Liver (tissue), 9 donors: ENCODE data around the gene SLX4IP. TPM values are rescaled to one million over a fixed set of nuclear protein-coding genes. Genes with fewer than 3 reads are reported as not detected.

Experiments used
- DNase-seq: peaks from one replicate; pipeline ENCODE4 v3.0.0-alpha.2; 2017; ENCODE audit warnings: low spot score
- H3K27ac ChIP-seq, 2 donors: one replicate each; pipeline ENCODE4 v1.7.0; 2013; ENCODE audit warnings: inconsistent platforms in 2 of 2, low read length in 2 of 2, control low read depth in 1 of 2, low read depth in 1 of 2, mild to moderate bottlenecking in 1 of 2
- H3K27me3 ChIP-seq, 4 donors: one replicate each; pipeline versions ENCODE4 v1.6.1 to v1.7.0; 2013; ENCODE audit warnings: low read length in 3 of 4, inconsistent platforms in 1 of 4, mild to moderate bottlenecking in 1 of 4, moderate library complexity in 1 of 4; ENCODE audit not compliant: control insufficient read depth in 4 of 4, insufficient read depth in 4 of 4
- H3K36me3 ChIP-seq, 4 donors: one replicate each; pipeline versions ENCODE4 v1.6.1 to v1.7.0; 2013; ENCODE audit warnings: low read length in 3 of 4, mild to moderate bottlenecking in 3 of 4, low read depth in 1 of 4, moderate library complexity in 1 of 4; ENCODE audit not compliant: control insufficient read depth in 4 of 4, insufficient read depth in 3 of 4
- H3K4me1 ChIP-seq, 4 donors: one replicate each; pipeline versions ENCODE4 v1.6.1 to v1.7.0; 2013; ENCODE audit warnings: low read length in 3 of 4, mild to moderate bottlenecking in 3 of 4, moderate library complexity in 1 of 4; ENCODE audit not compliant: control insufficient read depth in 4 of 4, insufficient read depth in 4 of 4
- H3K4me3 ChIP-seq, 3 donors: one replicate each; pipeline versions ENCODE4 v1.6.1 to v1.7.0; 2013; ENCODE audit warnings: low read length in 3 of 3, control low read depth in 1 of 3, low read depth in 1 of 3, mild to moderate bottlenecking in 1 of 3
- H3K9ac ChIP-seq, 2 donors: one replicate each; pipeline ENCODE4 v1.7.0; 2013; ENCODE audit warnings: low read length in 2 of 2, mild to moderate bottlenecking in 2 of 2, moderate library complexity in 2 of 2, control low read depth in 1 of 2, low read depth in 1 of 2
- H3K9me3 ChIP-seq, 4 donors: one replicate each; pipeline versions ENCODE4 v1.6.1 to v1.7.0; 2013; ENCODE audit warnings: low read length in 3 of 4; ENCODE audit not compliant: control insufficient read depth in 4 of 4
- EGR1 ChIP-seq, 2 donors: IDR thresholded peaks; 2 replicates each; pipeline ENCODE4 v1.6.1; 2016 to 2018; ENCODE audit warnings: antibody characterized with exemption in 2 of 2, low read depth in 2 of 2
- FOXA1 ChIP-seq: IDR thresholded peaks from 2 replicates; pipeline ENCODE4 v1.6.1; 2016; ENCODE audit warnings: antibody characterized with exemption
- FOXA2 ChIP-seq: IDR thresholded peaks from 2 replicates; pipeline ENCODE4 v1.6.1; 2016; ENCODE audit warnings: antibody characterized with exemption
- GABPA ChIP-seq, 2 donors: IDR thresholded peaks in 1 of 2; conservative IDR thresholded peaks in 1 of 2; 2 replicates each; pipeline ENCODE4 v1.6.1; 2016; ENCODE audit warnings: antibody characterized with exemption in 2 of 2, mild to moderate bottlenecking in 1 of 2, moderate library complexity in 1 of 2
- HNF4A ChIP-seq, 2 donors: conservative IDR thresholded peaks; 2 replicates each; pipeline ENCODE4 v1.6.1; 2016; ENCODE audit warnings: antibody characterized with exemption in 2 of 2, mild to moderate bottlenecking in 2 of 2
- HNF4G ChIP-seq: IDR thresholded peaks from 2 replicates; pipeline ENCODE4 v1.6.1; 2016; ENCODE audit warnings: antibody characterized with exemption
- JUND ChIP-seq, 2 donors: IDR thresholded peaks; 2 replicates each; pipeline ENCODE4 v1.6.1; 2016; ENCODE audit warnings: antibody characterized with exemption in 2 of 2
- MAX ChIP-seq: IDR thresholded peaks from 2 replicates; pipeline ENCODE4 v1.6.1; 2016; ENCODE audit warnings: antibody characterized with exemption
- NR2F2 ChIP-seq: IDR thresholded peaks from 2 replicates; pipeline ENCODE4 v1.6.1; 2016; ENCODE audit warnings: antibody characterized with exemption
- RAD21 ChIP-seq, 2 donors: IDR thresholded peaks; 2 replicates each; pipeline ENCODE4 v1.6.1; 2016; ENCODE audit warnings: antibody characterized with exemption in 2 of 2, mild to moderate bottlenecking in 2 of 2
- REST ChIP-seq: IDR thresholded peaks from 2 replicates; pipeline ENCODE4 v1.6.1; 2016; ENCODE audit warnings: antibody characterized with exemption, mild to moderate bottlenecking
- RXRA ChIP-seq, 2 donors: IDR thresholded peaks; 2 replicates each; pipeline ENCODE4 v1.6.1; 2017 to 2018; ENCODE audit warnings: antibody characterized with exemption in 2 of 2, mild to moderate bottlenecking in 1 of 2
- TAF1 ChIP-seq: conservative IDR thresholded peaks from 2 replicates; pipeline ENCODE4 v1.6.1; 2016; ENCODE audit warnings: antibody characterized with exemption, mild to moderate bottlenecking
- YY1 ChIP-seq: IDR thresholded peaks from 2 replicates; pipeline ENCODE4 v1.6.1; 2016; ENCODE audit warnings: antibody characterized with exemption, mild to moderate bottlenecking
- ZBTB33 ChIP-seq: IDR thresholded peaks from 2 replicates; pipeline ENCODE4 v1.6.1; 2016; ENCODE audit warnings: antibody characterized with exemption
- WGBS: extraction: QIAGEN DNeasy Blood & Tissue Kit; methylation state at CpG from one replicate; pipeline ENCODE4 v1.1.7; 2013; 5-methylcytosine and 5-hydroxymethylcytosine counted together
- polyA plus RNA-seq, 2 donors: library from polyadenylated mRNA; stranded (reverse) in 1 of 2; unstranded in 1 of 2; fragments of 200-250 nt in 1 of 2; fragments of >200 nt in 1 of 2; fragmentation: Nextera tagmentation in 1 of 2; extraction: Ambion mirVana in 1 of 2; gene quantifications; one replicate each; pipeline versions ENCODE4 v1.2.1 to v1.2.3, GENCODE V29; 2013 to 2015
- total RNA-seq, 2 donors: library from RNA; depleted of rRNA; stranded (reverse); fragments of >200 nt; gene quantifications; one replicate each; pipeline ENCODE4 v1.2.3, GENCODE V29; 2014
- donor health status: healthy.
- donor health status: healthy.
- donor health status: healthy.
- donor health status: healthy.
- donor health status: healthy.

The SLX4IP gene
- total and polyA plus RNA-seq, 4 donors: 1.1 to 3.4 (median 2.7) TPM

- no peak for DNase-seq
- H3K27me3 ChIP-seq: no peaks in the 10 kb centered on the region
- H3K27ac ChIP-seq: no peak overlapping the region
- no peaks in the 10 kb centered on the region for H3K4me1 ChIP-seq
- no peak overlapping the region for H3K4me3 ChIP-seq
- H3K9me3 ChIP-seq: no peaks in the 10 kb centered on the region
- H3K9ac ChIP-seq: no peak overlapping the region
- TF ChIP-seq REST (no peak), JUND (IDR thresholded peaks at IDR 0.05) (no peak), YY1 (no peak), FOXA1 (no peak), HNF4G (no peak), RXRA (IDR thresholded peaks at IDR 0.05) (no peak), RAD21 (IDR thresholded peaks at IDR 0.05) (no peak), HNF4A (conservative IDR thresholded peaks at IDR 0.05) (no peak), ZBTB33 (no peak), MAX (no peak), TAF1 (no peak)
- H3K36me3 ChIP-seq: no peaks in the 10 kb centered on the region
Observed at GRCh38 chr20:10454151-10454750, 19.1 kb downstream of the SLX4IP start.

- H3K36me3 ChIP-seq: no peaks in the 10 kb centered on the region
- WGBS: 96% methylated on average over 2 of the region's 2 CpGs
- no peak overlapping the region for H3K27ac ChIP-seq
- TF ChIP-seq RAD21 (IDR thresholded peaks at IDR 0.05) (no peak), FOXA1 (no peak), YY1 (no peak), JUND (IDR thresholded peaks at IDR 0.05) (no peak), TAF1 (no peak), FOXA2 (no peak), EGR1 (IDR thresholded peaks at IDR 0.05; ENCODE audit: low read depth in 2 of 2) (no peak), GABPA (IDR thresholded peaks at IDR 0.05 in 1 of 2, conservative IDR thresholded peaks at IDR 0.05 in 1 of 2) (no peak), REST (no peak), NR2F2 (no peak)
- H3K4me1 ChIP-seq: peaks cover 0 to 5% (median 1%) of the 10 kb centered on the region in 4 donors
- no peak overlapping the region for H3K4me3 ChIP-seq
- H3K27me3 ChIP-seq: no peaks in the 10 kb centered on the region
- no peak overlapping the region for H3K9ac ChIP-seq
- DNase-seq: no peak
- H3K9me3 ChIP-seq: peaks cover 0 to 7% (median 1%) of the 10 kb centered on the region in 4 donors
Observed at GRCh38 chr20:10461495-10461894, 26.4 kb downstream of the SLX4IP start.
